Fibroblast of pulmonary artery (primary cell): ENCODE measurements around the gene LRCH1.

Experiments used
- DNase-seq: peaks from one replicate; pipeline ENCODE4 v3.0.0-alpha.2; 2010; ENCODE audit warnings: low read depth
- H3K4me3 ChIP-seq: replicated peaks from 2 replicates; pipeline ENCODE4 v1.5.1; 2011; ENCODE audit warnings: low read depth, mild to moderate bottlenecking, control low read depth, low read length, moderate library complexity
- TF ChIP-seq, protein P1 (sequence below): IDR thresholded peaks from 2 replicates; pipeline ENCODE4 v1.5.1; 2011; ENCODE audit warnings: mild to moderate bottlenecking, control low read depth, low read length, inconsistent platforms; ENCODE audit errors: missing control alignments

Gene LRCH1

GRCh38 chr13:46535002-46535401 lies 18.0 kb upstream of the LRCH1 start:
- TF ChIP-seq, protein P1, sequence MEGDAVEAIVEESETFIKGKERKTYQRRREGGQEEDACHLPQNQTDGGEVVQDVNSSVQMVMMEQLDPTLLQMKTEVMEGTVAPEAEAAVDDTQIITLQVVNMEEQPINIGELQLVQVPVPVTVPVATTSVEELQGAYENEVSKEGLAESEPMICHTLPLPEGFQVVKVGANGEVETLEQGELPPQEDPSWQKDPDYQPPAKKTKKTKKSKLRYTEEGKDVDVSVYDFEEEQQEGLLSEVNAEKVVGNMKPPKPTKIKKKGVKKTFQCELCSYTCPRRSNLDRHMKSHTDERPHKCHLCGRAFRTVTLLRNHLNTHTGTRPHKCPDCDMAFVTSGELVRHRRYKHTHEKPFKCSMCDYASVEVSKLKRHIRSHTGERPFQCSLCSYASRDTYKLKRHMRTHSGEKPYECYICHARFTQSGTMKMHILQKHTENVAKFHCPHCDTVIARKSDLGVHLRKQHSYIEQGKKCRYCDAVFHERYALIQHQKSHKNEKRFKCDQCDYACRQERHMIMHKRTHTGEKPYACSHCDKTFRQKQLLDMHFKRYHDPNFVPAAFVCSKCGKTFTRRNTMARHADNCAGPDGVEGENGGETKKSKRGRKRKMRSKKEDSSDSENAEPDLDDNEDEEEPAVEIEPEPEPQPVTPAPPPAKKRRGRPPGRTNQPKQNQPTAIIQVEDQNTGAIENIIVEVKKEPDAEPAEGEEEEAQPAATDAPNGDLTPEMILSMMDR: no peak
- H3K4me3 ChIP-seq: no peak overlapping the region
- DNase-seq: no peak

GRCh38 chr13:46535825-46536224 lies 17.1 kb upstream of the LRCH1 start:
- DNase-seq: no peak
- H3K4me3 ChIP-seq: no peak overlapping the region
- TF ChIP-seq, protein P1: no peak

DNA sequence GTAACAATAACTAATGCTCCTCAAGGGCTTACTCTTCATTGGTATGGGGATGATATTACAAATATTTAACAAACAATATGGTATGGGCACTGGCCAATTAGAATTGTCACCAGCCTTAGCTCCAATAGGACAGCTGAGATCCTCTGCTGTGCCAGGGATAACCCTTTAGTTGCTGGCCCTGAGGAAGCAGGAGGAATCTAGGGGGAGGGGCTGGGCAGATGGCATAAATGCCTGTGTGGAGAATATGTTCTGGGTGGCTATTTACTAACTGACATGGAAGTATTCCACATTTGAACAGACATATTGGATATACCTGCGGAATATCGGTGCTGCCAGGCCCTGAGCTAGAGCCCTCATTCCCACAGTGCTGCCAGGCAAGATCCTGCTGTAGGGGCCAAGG lies 16.6 kb upstream of the LRCH1 start:
- TF ChIP-seq, protein P1: no peak
- no peak for DNase-seq
- no peak overlapping the region for H3K4me3 ChIP-seq

DNA sequence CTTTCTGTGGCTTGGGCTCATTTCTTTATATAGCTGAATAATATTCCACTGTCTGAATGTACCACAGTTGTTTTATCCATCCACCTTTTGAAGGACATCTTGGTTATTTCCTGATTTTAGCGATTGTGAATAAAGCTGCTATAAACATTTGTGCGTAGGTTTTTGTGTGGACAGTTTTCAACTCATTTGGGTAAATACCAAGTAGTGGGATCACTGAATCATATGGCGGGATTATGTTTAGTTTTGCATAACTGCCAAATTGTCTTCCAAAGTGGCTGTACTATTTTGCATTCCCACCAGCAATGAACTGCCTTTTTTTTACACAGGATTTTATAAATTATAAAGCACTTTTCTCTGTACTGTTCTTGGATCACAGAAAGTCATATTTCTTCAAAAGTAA lies 13.7 kb upstream of the LRCH1 start:
- no peak for DNase-seq
- H3K4me3 ChIP-seq: no peak overlapping the region
- TF ChIP-seq, protein P1: no peak

DNA sequence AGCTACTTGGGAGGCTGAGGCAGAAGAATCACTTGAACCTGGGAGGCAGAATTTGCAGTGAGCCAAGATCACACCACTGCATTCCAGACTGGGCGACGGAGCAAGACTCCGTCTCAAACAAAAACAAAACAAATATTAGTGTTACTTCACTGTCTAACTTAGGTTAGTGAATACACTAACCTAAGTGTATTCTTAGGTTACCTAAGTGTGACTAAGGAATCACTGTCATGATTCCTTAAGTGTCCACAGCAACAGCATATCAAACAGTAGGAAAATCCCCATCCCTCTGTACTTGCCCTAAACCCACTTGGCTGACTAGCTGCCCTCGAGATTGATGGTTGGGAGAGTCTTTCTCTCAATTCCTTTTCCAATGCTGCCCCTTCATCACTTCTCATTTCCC lies 11.8 kb upstream of the LRCH1 start:
- no peak overlapping the region for H3K4me3 ChIP-seq
- no peak for DNase-seq
- TF ChIP-seq, protein P1: no peak

DNA sequence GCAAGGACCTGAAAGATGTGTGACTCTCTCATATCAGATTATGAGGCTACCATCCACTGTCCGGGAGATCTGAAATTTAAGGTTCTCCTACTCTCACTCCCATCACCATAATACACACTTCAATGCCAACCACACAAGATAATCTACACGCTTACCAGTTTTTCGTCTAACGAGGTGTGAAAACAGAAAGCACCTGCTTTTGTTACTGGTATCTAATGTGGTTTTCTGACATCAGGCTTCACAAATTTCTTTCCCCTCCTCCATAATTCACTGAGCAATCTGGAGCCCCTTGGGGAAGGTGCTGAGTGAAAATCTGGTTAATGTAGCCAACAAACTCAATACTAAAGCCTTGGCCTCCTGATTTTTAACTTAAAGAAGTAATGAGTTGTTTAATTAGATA lies 10.1 kb upstream of the LRCH1 start:
- DNase-seq: no peak
- no peak overlapping the region for H3K4me3 ChIP-seq
- TF ChIP-seq, protein P1: no peak

DNA sequence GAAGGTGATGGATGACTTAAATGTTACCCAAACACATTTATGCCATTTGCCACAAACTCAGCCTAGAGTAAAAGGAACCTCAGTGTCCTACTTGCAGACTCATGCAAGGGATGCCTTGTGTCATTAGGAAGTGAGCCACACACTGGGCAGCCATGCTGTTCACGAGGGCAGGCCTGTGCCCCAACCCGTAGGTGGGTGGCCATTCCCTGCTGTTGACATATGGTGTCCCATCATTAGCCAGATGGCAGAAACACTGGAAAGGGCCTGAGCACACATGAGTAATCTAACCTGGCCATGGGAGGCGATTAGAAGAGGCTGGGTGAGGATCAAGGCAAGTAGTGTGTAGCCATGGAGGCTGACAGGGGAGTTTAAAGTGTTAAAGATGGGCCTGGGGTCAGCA lies 9.7 kb upstream of the LRCH1 start:
- no peak overlapping the region for H3K4me3 ChIP-seq
- TF ChIP-seq, protein P1: no peak
- no peak for DNase-seq
